ELF-1 (cell line): Measurements from ENCODE around the gene HS2ST1.

Experiments
- DNase-seq: peaks from one replicate; pipeline ENCODE4 v3.0.0-alpha.2; 2016; ENCODE audit warnings: low read depth, low spot score

The HS2ST1 gene

DNA sequence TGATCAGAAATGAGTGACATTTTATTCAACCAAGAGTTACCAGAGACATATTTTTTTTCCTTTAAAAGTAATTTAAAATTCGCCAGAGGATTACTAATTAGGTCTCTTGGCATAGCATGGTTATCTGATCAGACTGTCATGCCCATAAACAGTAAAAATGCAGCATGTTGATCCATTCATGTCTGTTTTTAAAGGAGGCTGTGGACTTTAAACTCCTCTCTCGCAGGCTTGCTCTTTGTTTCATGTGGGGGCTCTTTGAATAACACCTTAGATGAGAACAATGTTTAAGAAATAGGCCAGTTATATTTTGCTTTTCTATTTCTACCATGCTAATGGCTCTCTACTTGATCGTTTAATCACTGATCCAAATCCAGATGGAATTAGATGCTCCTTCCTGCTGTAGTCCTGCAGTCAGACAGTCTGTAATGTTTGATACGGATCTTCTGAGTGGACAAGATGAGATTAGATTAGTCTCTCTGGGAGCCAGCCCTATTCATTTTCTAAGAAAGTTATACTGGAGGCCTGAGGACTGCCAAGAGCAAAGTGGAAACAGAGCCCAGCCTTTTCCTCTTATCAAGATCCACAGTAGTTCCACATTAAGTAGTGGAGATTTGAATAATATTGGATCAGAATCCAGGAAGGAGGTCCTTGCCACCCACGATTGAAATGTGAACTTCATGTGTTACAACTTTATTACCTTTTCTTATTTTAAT is 197.4 kb downstream of the HS2ST1 start:
- no peak for DNase-seq

DNA sequence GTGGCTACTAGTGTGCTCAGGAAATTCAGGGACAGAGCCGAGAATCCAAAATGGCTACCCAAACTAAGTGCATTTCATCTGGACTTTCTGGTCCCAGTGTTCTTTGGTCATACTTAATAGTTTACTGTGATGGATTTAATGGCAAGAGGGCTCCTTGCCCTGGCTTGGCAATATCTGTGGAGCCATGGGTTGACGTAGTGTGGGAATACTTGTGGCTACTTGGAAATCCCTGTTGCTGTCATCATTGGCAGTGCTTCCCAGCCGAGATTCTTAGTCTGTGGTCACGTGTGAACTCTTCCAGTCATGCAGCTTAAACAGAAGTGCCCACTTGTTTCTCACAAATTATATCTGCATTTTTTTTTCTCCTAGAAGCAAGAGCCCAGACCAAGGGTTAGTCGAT is 198.9 kb downstream of the HS2ST1 start:
- no peak for DNase-seq

DNA sequence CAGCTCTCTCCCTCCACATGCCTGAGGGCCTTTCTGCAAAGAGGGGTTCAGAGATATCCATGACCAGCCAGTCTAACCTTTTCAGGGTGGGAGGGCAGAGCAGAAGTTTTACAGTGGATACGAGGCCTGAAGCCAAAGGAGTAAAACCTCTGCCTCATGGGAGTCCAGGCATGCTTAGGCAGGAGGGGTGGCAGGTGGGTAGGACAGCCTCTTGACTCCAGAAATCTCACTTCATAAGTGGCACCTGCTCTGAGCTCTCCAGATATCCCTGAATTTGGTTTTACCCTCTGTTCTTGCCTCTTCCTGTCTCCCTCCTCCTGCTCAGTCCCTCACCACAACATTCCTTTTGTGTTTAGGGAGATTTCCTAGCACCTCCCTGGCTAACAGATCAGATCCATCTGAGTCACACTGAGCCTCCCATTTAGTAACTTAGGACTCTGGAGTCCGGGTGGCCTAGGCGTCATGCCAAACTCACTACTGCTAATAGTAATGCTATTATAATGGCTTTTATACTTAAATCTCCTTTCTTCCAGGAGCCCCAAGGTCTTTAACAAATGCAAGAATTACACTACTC is 201.0 kb downstream of the HS2ST1 start:
- no peak for DNase-seq

DNA sequence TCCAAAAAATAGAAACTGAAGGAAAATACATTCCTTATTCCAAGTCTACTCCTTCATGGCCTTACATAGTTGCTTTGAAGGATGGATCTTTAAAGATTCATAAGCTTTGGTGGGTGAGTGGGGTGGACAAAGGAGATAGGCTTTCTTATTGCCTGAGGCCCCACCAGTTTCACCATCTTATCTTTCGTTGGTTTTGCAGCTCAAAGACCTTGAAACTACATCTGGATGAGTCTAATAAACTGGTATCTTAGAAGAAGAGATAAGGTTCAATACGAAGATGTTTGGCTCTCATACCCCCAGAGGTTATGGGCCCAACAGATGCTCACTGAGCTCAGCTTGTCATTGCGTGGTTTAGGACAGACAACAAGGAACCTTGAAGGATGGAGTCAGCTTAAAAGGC is 201.5 kb downstream of the HS2ST1 start:
- no peak for DNase-seq

DNA sequence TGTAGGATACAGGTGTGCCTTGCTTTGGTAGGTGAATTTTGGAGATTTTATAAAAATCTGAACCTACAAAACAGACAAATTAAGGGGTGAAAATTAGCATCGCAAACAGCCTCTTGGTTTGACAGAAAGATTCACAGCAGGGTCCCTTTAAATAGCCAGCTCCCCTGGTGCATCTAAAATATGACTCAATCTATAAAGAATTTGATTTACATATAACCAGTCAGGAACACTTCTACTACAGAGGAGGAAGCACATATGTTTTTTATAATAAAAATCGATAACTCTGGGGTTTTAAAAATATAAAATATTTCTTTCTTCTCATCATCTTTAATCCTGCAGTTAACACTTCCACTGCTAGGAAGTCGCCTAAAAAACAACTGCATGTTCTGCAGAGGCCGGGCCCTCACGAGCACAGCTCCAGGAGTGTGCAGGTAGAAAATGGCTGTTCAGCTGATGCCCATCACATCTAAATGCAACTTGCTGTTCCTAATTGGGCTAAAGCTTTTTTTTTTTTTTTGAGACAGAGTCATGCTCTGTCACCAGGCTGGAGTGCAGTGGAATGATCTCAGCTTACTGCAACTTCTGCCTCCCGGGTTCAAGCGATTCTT is 203.4 kb downstream of the HS2ST1 start:
- DNase-seq, result no peak

DNA sequence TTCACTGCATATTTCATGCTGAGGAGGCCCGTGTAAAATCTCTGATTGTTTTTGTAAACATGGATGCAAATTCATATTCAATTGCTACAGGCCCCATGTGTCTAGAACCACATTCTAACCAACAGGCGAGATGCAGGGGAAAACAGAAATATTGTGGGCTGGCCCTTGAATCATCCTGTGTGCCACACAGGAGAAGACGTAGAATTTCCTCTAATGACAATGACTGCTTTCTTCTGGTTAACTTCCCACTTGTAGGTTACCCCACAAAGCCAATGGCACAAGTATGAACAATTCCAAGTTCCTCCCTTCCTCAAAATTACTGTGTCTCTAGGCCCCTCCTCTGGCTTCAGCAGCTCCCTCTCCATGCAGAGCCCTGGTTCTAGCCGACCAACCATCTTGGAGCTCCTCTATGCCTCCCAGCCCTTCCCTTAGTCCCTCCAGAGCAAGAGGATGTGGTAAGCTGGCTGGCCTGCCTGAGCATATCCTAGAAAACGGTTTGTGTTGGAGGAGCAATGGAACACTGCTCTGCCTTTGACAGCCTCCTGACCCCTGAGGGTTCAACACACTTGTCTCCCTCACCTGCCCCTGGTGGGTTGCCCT is 205.2 kb downstream of the HS2ST1 start:
- DNase-seq, result no peak

DNA sequence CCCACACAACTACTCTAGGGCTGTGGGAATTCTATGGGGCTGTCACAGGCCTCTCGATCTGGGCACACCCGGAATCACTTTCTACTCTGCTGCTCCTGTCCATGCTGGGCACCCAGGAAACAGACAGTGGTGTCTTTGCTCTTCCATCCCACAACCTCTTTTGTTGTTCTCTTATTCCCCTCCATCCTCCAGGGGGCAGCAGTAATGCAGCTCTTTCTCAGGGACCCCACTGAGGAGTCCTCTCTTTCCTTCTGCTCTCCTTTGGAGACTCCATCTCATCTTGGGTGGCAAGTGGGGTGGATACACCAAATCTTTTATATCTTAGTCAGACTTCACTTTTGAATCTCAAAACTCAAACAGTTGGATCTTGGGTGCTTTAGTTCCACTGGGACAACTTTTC is 206.3 kb downstream of the HS2ST1 start:
- DNase-seq, result no peak

DNA sequence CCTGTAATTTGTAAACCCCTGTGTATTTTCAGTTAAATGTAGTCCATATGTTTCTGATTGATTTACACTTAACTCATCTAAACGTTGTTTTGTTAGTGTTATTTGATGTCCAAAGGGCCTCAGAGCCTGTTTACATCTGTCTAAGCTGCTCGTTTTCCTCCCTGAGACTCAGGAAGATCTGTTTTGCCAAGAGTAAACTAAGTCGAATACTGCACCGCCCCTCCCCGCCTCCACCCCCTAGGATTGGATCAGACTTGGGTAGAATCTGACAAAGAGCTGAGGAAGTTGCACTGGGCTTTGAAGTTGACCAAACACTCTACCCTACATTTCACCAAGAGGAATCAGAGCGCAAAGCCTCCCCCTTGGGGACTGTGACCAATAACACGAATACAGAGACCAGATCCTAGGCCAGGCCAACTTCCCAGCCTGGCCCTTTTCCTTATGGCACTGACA is 207.3 kb downstream of the HS2ST1 start:
- DNase-seq, result no peak

DNA sequence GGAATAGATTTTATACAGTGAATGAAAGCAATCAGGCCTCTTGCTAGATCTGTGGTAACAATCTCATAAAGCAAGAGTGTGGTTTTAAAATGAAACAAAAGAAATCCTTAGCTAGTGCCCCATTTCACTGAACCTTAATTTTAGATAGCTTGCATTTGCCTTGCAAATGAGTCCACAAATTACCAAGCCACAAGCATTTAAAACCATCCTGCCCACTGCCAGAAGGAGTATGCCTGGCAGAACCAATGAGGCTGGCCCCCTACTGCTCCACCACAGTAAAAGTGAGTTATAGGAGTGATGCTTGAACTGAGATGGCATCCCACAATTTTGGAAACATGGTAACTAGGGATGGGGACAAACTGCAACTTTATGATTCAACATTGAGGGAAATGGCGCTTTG is 207.8 kb downstream of the HS2ST1 start:
- DNase-seq, result no peak

DNA sequence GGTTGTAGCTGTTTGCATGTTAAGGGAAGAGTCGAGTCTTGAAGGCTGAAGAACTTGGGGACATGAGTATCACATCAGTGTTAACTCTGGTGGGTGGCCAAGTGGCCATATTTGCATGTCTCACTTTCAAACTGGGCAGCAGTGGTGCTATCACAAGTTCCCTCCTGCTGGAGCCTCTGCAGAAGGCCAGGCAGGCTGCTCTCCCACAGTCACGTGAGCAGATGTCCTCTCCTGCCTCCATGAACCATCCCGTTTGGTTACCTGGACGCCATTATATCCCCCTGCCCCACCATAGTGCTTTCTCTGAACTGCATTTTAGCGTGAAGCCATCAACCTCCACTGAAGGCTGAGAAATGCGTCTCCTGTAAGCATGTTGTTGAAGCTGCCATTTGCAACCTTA is 209.2 kb downstream of the HS2ST1 start:
- DNase-seq, result no peak

DNA sequence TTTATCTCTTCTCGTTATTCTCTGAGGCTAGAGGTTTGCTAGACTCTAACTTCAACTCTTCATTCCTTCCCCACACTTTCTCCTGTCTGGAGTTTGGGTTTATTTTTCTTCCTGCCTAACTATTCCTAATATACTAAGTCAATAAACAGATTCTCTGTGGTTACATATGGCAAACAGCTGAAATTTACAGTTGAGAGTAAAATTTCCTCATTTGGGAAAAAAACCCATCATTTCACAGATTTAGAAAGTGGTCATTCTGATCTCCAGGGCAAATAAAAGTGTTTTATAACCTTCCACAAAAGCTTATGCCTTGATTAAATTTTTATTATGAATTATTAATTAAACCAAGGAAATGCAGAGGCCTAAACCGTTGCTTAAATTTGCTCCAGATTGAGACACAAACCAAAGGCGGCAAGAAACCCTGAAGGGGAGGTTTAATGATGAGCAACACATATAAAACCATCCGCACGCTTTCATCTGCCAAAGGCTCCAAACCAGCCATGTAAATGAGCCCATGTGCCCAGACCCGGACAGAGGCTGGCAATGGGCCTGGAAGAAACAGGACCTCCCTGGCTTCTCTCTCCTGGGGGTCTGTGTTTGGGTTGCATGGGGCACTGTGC is 212.6 kb downstream of the HS2ST1 start:
- no peak for DNase-seq

DNA sequence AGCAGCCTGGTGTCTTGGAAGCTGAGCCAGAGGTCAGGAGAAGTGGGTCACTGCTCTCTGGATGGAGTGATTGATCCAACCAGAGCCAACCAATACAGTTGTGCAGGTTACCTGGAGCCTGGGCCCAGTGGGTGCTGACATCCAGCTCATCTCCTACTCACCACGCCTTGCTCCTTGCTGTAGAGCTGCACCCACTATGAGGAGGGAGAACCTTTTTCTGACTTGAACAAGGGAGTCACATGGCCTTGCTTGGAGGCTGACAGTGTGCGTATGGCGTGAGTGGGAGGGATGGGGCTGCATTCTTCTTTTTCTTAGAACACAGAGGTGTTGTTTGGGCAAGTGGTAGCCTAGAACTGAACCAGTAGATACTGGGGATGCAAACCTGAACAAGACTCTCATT is 213.1 kb downstream of the HS2ST1 start:
- DNase-seq, result no peak

DNA sequence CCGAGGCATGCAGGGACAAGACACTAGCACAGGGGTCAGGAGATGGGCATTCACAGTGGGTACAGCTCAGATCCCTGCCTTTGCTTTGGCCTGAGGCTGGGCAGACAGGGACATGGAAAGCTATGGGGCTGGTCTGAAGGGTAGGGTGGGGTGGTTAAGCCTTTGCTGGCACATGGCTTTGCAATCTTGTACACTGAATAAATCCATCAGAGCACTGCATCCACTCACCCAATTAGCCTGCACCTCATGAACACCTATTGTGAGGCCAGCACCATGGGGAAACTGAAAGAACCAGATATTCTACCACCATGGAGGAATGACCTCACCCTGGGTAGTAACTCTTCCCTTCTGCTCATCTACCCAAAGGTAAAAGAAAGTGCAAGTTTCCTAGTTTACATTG is 214.6 kb downstream of the HS2ST1 start:
- no peak for DNase-seq

DNA sequence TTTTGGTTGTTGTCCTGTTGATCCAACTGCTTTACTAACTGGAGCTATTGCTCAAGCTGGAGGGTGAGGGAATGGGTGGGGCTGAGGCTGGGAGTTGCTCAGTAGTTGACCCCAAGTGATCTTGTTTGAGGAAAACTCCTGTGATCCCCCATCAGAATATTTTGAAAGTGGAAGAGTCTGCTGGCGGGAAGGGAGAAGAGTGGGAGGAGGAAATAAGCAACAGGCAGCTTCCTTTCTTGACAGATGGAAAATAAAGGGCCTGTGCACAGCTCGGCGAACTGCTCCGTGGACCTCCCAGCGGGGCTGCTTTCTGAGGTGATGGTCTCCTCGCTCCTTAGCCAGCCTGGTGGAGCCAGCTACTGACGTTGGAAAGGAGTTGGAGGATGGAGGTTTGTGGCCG is 215.2 kb downstream of the HS2ST1 start:
- DNase-seq, result no peak

DNA sequence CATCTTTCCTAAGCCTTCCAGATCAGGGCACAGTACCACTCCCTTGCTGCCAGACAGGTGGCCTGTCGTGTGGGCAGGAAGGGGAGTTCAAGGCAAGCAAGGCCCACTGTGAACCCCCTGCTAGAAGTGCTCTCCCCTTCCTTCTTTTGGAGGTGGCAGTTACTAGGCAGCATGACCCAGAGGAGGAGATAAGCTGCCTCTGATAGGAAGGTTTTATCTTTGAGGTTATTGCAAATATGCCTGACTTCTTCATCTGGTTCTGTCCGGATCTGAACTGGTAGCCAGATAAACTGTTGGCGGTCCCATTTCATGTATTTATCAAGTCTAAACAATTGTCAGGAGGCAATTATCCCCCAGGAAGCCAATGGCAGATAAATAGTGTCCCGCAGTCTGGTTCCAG is 216.0 kb downstream of the HS2ST1 start:
- no peak for DNase-seq

DNA sequence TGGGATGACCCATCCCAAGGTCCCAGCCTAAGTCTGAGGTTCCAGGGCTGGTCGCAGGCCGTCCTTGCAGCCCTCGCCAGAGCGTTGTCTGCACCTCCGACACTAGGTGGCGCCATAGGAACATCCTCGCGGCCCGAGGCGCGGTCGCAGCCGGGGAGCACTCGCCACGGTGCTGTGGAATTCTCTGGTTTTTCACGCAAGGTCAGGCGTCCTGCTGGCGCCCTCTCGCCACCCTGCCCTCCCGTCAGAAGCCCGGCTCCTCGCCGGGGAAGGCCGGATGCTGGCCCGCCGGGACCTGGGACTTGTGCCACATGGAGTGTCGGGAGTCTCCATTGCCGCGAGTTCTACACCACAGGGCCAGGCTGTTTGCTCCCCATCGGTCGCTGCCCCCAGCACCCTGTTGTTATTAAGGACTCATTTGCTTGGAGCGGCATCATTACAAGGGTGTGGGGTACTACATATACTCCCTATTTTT is 217.4 kb downstream of the HS2ST1 start:
- peak; percentile 87 for DNase-seq

DNA sequence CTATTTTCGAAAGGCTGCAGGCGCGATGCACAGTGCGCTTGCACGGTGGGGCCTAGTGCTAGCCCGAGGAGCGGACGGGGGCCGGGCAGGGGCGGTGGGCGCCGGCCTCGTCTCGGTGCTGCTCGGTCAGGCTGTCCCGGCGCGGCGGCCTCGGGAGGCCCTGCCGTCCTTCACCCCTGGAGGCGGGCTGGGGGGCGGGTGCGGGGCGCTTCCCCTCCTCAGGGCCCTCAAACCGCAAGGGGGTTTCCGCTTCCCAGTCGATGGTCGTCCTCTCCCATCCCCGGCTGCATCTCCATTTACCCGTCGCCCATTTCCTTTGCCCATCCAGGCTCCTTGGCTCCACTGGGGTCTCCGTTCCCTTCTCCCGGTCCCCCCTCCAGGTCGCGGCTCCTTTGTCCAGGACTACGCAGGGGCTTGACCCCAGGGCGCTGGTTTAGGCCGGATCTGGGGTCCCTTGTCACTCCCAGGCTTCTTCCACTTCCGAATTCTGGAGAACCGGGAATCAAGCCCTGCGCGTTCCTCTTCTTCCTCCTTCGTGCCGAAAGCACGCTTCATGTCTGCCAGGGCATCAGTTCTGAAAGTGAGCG is 217.9 kb downstream of the HS2ST1 start:
- no peak for DNase-seq

DNA sequence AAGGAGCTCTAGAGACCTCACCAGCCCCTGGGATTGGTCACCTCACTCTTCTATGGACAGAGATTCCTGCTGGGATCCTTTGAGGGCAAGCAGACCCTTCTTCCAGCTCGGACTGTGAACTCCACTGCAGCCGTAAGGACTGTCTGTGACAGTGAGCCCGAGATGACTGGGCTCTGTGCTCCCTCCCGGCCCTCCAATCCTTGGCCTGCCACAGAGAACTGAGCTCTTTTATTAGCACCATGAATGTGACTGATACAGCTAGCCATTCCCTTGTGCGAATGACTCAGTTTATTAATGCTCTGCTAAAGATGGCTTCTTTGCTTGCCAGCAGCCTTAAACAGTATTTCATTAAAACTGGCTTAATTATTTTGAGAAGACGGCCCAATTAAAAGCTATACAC is 219.6 kb downstream of the HS2ST1 start:
- no peak for DNase-seq

DNA sequence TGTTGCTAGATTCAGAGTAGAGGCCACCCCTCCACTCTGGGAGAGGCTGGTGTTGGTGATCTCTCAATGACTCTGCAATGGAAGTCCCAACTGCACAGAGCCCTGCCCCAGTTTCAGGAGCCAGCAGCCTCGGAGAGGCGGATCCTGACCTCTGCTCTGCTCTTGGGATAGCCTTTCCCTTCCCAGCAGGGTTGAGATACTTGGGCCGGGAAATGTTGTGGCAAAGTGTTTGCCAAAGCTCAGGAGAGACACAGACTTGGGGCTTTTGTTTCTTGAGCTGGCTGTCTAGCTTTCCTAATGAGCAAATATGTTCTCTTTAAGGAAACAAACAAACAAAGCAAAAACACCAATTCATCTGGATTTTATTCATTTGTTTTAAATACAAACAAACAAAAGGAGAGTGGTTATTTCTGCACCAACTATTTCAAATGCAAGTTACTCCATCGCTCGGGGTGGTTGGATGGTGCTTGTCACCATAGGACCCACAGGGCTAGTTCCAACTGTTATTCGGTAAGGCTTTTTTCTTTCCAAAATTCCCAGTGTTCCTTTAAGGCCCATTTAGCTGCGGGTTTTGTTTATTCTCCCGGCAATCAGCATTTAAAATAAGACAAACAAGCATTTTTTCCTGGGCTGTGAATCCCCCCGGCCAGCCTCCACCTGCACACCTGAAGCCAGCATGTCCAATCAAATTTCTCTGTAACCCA is 220.3 kb downstream of the HS2ST1 start:
- no peak for DNase-seq

DNA sequence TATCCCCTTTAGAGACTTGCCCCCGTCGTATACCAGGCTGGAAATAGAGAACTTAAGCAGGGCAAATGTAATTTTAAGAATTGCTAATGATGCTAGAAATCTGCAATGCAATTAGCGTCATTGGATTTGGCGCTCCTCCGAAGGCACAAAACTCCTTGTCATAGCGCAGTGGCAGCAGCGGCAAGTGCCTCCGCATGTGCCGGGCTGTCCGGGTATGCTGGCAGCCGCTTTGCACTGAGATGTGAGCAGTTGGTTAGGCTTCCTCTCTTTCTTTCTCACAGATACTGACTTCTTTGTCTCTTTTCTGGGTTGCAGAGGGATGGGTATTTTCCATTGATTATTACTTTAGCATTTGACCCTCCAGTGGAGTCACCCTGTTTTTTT is 220.9 kb downstream of the HS2ST1 start:
- DNase-seq, result no peak

DNA sequence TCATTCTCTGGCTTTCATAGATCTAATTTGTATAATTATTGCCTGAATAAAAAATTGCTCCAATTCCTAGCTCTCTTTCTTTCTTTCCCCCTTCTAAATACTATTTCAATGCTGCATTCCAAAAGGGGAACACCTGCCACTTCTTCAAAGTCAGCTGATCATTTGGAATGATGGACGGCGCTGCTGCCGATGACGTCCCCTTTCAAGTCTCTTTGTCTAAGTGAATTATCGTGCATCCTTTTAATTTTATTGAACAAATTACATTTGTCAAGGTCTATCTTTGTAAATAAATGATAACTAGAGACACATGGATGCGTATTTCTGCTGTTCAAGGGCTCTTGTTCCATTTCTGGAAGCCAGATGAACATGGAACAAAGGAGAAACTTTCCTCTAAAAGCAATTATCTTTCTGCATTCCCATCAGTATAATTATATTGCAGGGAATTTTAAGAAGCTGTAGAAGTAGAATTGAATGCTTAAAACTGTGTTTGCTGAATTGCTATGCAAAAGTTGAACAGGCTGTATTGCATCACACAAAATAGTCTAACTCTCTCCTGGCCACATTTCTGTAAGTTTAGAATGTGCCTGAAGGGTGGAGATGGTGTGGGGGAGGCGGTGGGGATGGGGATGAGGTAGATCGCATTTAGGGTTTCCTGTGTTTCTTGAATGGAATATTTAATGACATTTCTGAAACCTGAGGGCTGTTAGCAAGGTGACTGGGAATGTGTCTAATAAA is 222.3 kb downstream of the HS2ST1 start:
- no peak for DNase-seq
